NCI-H1694 (cell line): ENCODE measurements around the gene P2RY4.
"Not testable (repeated sequence)": the region's sequence is repeated elsewhere in the genome, so short reads cannot be mapped to it uniquely, and the experiment has no call there.

Source experiments
- DNase-seq: peaks from one replicate; lab custom pipeline; 2025; lab: John Stamatoyannopoulos, UW

The P2RY4 gene

DNA sequence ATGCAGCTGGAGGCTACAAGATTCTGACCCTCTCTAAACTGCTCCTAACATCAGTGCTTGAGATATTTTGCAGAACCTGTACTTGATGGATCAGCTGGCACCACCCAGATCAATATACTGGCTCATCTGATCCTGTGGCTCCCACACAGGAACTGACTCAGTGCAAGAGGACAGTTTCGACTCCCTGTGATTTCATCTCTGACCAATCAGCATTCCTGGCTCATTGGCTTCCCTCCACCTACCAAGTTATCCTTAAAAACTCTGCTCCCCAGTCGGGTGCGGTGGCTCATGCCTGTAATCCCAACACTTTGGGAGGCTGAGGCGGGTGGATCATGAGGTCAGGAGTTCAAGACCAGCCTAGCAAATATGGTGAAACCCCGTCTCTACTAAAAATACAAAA is 16.4 kb downstream of the P2RY4 start:
- not testable (repeated sequence) for DNase-seq

DNA sequence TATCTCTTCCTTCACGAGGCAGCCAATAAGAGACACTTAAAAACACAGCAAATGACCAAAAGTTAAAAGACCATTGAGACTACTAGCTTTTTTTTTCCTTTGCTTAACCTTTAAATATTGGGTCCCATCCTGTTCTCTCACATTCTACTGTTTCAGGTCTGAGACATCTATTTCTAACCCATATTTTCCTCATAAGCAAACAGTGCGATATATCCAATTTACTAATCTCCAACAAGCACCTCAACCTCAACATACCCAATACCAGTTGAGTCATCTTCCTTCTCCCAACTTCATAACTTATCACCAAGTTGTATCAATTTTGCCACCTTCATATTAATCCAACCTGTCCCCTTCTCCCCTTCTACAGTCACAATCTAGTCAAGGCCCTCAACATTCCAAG is 18.5 kb downstream of the P2RY4 start:
- no peak for DNase-seq

DNA sequence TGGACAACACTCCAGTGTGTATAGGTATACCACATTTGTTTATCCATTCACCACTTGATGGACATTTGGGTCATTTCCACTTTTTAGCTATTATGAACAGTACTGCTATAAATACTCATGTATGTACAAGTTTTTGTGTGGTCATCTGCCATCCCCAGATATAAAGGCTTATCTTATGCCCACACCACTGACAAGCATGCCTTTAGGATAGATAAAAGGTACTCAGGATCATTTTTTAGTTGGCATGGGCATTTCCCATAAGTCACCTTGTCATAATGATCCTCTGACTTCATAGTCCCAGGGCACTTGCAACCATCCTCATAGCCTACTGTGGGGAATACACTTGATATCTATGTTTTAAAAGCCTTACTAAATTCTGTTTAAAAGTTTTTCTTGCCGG is 19.3 kb downstream of the P2RY4 start:
- DNase-seq = no peak

DNA sequence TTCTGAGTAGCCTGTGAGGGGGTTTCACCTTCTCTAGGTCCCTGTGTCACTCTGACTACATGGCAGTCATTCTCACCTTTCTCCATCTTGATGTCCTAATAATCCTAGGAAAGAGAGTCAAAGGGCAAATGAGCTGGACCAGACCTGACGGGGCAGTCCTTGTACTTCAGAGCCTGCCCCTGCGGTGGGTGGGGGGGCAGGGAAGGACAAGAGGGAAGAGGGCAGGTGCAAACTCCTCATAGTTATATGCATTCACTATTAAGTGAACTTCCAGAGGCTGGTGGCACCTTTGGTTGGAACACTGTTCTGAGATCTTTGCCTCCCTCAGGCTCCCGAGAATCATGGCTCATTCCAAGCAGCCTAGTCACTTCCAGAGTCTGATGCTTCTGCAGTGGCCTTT is 25.6 kb downstream of the P2RY4 start, which contains the start of gene AWAT1:
Gene AWAT1, plus strand, starts transcription at position 301 of the 400 bp plus-strand sequence. Its CDS starts 41 bp downstream, at position 342.
- DNase-seq = no peak

DNA sequence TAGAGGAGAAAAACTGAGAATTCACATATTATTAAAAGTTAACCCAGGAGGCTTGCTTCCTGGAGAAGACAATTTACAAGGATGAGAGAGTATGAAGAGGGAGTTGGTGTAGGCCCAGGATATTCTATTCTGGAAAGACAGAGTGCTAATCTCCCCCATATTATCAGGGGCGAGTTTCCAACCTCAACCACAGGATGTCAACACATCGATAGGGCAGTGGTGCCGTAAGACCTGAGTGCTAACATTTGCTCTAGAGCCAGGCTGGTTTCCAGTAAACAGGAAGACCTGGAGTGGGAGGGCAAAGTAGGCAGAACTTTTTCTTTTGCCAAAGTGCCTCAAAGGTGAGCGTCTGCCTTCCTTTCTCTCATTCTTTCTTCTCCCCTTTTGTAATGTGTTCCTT is 28.3 kb downstream of the P2RY4 start:
- DNase-seq = no peak

DNA sequence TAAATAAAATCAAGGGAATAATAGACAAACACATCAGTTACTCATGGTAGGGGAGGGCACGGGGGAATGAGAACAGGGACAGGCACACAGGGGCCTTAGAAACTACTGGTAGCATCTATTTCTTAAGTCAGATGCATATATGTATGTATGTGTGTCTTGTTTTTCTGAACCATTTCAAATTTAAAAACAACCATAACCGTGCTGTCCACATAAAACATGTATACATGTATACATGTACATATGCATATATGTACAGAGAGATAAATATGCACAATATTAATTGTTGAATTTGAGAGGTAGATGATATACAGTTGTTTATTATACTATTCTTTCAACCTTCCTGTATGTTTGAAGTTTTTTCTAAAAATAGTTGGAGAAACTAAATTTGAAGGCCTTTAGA is 33.3 kb downstream of the P2RY4 start:
- DNase-seq = no peak

DNA sequence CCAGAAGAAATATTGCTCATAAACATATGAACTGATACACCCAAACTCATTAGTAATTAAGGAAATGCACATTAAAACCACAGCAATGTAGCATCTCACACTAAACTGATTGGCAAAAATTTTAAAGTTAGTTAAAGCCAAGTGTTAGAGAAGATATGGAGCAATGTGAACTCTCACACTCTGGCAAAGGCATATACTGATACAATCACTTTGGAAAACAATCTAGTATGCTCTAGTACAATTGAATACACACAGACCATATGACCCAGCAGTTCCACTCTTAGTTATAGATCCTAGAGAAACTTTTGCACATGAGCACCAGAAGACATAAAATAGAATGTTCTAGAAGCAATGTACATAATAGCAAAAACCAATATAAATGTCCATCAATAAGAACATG is 34.0 kb downstream of the P2RY4 start:
- no peak for DNase-seq

DNA sequence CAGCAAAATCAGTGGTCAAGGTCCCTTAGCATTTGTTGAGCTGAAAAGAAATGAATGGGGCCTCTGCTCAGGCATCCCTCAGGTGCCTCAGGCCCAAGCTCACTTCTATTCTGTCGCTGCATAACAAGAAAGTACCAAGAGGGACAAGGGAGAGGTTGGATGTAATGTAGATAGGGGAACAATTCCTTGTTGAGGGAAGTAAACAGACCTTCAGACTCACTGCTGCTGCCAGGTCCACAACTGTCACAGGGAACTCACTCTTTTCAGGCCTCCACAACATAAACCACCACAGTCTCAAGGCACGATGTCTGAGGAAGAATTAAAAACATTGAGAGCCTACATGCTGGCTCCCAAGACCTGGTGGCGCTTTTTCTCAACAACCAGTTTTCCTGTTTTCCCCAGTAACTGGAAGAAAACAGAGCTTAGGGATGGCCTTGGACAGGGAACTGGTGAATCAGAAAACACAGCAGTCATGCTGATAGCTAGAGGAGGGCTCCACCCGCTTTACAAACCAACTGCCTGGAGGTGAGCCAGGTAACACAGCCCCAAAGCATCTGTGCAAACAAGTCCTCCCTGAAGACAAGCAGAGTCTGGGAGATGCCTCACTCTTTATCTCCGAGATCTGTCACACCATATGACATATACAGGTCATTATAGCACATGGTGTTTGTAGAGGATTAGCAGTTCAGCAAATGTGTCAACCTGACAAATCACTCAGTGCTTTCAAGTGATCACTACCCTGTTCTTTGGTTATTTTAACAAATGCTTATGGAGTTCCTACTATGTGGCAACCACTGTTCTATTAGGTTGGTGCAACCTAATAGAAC is 39.9 kb downstream of the P2RY4 start:
- DNase-seq = peak; percentile 1

DNA sequence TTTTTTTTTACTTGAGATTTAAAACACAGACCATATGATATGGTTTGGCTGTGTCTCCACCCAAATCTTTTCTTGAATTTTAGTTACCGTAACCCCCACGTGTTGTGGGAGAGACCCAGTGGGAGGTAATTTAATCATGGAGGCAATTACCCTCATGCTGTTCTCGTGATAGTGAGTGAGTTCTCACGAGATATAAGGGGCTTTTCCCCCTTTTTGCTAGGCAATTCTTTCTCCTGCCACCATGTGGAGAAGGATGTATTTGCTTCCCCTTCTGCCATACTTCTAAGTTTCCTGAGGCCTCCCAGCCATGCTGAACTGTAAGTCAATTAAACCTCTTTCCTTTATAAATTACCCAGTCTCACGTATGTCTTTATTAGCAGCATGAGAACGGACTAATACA is 50.4 kb downstream of the P2RY4 start:
- DNase-seq = not testable (repeated sequence)

DNA sequence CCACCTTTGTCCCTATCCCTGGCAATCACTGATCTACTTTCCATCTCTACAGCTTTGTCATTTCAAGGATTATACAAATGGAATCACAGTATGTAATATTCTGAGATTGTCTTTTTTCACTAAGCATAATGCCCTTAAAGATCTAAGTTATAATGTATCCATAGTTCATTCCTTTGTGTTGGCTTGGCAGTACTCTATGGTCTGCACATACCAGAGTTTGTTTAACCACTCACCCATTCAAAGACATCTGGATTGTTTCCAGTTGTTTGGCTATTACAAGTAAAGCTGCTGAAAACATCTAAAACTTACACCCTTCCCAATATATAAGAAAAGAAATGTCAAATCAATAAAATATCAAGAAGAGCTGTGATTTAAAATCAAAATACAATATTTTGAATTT is 51.5 kb downstream of the P2RY4 start:
- no peak for DNase-seq
